Fibroblast of lung (primary cell): ENCODE measurements around the gene LBHD2.

Experiments
- CTCF ChIP-seq, 2 donors: IDR thresholded peaks in 1 of 2; conservative IDR thresholded peaks in 1 of 2; 1 replicate in 1 of 2; 2 replicates in 1 of 2; pipeline ENCODE4 v1.5.1; 2011 to 2012; ENCODE audit warnings: low read length in 2 of 2, control low read depth in 1 of 2, inconsistent platforms in 1 of 2, low read depth in 1 of 2, mild to moderate bottlenecking in 1 of 2
- EZH2 ChIP-seq: IDR thresholded peaks from 2 replicates; pipeline ENCODE4 v1.5.1; 2012; ENCODE audit warnings: low read length, control low read depth, mild to moderate bottlenecking; ENCODE audit errors: missing control alignments

- TF ChIP-seq CTCF (conservative IDR thresholded peaks at IDR 0.05 in 1 of 2, IDR thresholded peaks at IDR 0.05 in 1 of 2; ENCODE audit: low read depth in 1 of 2, low read length in 2 of 2): no peak
- no peak for TF ChIP-seq EZH2
These were observed 40.6 kb upstream of the LBHD2 start for GRCh38 chr14:103043257-103044015.
